Mucosa of gallbladder (tissue), 1 donor: ENCODE measurements around the gene FAXDC2. TPM values are rescaled to one million over a fixed set of nuclear protein-coding genes. Genes with fewer than 3 reads are reported as not detected.

ENCODE experiments used
- DNase-seq: peaks from one replicate; pipeline ENCODE4 v3.0.0-alpha.2; 2020; ENCODE audit warnings: low spot score
- total RNA-seq: library from RNA; stranded (reverse); gene quantifications from one replicate; pipeline ENCODE4 v1.2.1, GENCODE V29; 2021
- donor health status: DM: no; HTN: no; CAD: no.

The FAXDC2 gene
- total RNA-seq = 91.0 TPM

DNA sequence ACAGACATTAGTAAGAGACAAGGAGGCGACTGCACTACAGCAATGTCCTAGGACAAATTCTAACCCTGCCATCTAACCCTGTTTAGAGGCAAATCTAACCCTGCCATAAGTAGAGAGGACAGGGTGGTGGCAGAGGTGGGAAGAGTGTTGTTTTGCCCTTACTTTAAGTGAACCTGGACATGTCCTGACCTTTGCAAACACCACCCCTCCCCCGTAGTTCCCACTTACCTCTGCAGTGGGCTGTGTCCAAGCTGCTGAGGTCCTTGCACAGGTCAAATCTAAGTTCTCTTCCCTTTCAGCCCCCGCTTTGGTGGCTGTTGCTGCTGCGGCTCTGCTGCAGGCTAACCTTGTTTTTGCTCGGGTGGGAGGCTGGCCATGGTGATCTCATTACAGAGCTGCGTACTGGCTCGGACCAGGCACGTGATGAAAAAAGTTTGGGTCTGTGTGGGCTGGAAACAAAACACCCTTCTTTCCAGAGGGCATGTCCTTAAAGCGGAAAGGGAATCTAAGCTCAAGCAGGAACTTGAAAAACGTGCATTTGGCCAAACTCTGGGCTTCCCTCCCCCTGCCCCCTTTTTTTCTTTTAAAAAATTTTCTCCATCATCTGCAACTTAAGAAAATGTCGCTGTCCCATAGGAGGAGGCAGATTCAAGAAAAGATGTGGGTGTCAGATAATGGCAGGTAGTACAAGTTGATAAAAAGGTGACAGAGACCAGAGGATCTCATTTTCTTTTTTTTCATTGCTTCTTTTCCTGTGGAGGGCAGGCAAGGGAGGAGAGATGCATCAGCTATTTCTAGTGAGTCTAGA, at the start of gene FAXDC2:
FAXDC2 (minus strand) TSS at position 349 of the 808 bp plus-strand sequence. CDS start 12,425 bp downstream, outside the sequence.
- DNase-seq = peak; percentile 81

GRCh38 chr5:154900066-154900465, 49.7 kb upstream of the FAXDC2 start:
- no peak for DNase-seq

DNA sequence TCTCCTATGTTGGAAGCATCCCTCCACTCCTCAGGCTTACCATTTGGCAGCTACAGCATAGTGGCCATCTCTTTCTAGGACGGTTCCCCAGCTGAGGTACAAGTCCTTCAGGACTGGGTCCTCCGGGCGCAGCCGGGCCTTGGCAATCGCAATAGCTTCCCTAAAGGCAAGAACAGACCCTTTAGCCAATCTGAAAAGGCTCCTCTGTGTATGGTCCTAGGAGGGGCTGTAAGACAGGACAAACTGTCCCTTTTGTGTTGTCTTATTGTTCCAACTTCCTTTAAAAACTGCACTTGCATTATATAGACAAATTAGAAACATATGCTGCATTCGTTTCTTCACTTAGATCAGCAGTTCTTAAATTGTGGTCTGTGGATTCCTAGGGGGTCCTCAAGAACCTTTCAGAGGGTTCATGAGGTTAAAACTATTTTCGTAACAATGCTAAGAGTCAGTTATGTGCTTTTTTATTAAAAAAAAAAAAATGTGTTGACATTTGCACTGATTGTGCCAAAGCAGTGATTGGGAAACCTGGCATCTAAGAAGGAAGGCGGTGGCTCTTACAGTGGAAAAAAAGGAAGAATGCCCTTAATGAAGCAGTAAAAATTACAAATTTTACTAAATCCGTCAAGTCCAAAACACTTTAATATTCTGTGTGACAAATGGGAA, 48.9 kb upstream of the FAXDC2 start:
- DNase-seq = no peak

DNA sequence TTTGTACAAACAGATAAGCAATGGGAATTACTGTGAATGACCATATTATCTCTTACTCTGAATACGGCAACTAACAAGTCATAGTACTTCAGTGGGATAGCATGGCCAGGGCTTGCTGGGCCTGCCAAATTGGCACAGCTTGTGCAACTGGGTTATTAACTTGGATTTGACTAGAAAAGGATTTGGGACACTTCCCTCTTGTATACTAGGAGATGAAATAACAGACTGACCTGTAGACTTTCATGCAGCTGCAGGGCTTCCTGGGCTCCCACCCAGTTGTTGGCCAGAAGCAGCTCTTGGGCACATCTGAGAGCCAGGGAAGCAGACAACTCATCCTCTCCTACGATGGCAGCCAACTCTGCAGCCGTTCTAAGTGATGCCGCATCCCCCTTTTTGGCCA, 47.8 kb upstream of the FAXDC2 start:
- no peak for DNase-seq

DNA sequence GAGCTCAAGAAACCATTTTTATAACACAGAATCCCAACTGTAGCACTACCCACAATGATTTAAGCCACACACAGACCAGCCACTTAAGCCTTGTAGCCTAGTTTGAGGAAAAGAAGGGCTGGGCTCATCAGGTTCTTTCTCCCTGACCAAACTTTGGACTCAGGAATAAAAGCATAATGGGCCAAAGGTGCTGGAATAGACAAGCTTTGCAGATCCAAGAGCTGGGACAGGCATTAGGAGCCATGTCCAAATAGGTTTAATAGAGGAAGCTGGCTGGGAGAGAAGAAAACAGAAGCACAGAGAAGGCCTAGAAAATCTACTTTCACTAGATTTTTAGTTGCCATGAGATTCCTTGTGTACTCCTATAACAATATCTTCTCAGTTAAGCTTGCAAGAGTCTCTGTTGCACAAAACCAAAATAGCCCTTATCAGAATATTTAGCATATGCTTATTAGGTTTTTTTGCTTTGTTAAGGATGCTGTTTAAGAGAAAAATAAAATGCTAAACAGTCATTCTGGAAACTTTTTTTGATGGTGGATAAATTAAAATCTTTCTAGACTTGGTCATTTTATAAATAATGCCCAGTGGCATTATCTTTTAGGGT, 46.3 kb upstream of the FAXDC2 start:
- no peak for DNase-seq

GRCh38 chr5:154895606-154896561, 45.5 kb upstream of the FAXDC2 start:
- DNase-seq = no peak

- DNase-seq = no peak
These were observed 43.0 kb upstream of the FAXDC2 start for GRCh38 chr5:154893381-154893780.

- no peak for DNase-seq
These were observed 42.0 kb upstream of the FAXDC2 start for GRCh38 chr5:154892369-154892771.

- DNase-seq = no peak
These were observed 35.0 kb upstream of the FAXDC2 start for GRCh38 chr5:154885439-154885838.

DNA sequence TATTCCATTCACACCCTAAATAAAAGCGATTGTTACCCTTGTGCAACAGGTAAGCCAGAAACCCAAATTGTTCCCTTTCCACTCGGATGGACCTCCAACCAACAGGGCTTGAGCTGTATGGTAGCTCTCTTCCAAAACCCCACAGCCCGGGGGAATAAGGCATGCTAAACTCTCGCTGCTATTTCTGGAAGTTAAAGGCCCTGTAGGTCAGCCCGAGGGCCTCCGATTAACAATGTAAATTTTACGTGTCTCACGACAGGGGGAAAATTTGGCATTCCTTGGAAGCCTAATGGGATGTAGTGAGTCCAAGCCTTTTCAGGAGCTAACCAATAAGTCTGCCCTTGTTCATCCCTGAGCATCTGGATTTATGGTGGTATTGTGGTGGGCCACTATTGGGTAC, 34.0 kb upstream of the FAXDC2 start:
- DNase-seq = no peak

GRCh38 chr5:154881986-154882385, 31.6 kb upstream of the FAXDC2 start:
- DNase-seq = no peak

DNA sequence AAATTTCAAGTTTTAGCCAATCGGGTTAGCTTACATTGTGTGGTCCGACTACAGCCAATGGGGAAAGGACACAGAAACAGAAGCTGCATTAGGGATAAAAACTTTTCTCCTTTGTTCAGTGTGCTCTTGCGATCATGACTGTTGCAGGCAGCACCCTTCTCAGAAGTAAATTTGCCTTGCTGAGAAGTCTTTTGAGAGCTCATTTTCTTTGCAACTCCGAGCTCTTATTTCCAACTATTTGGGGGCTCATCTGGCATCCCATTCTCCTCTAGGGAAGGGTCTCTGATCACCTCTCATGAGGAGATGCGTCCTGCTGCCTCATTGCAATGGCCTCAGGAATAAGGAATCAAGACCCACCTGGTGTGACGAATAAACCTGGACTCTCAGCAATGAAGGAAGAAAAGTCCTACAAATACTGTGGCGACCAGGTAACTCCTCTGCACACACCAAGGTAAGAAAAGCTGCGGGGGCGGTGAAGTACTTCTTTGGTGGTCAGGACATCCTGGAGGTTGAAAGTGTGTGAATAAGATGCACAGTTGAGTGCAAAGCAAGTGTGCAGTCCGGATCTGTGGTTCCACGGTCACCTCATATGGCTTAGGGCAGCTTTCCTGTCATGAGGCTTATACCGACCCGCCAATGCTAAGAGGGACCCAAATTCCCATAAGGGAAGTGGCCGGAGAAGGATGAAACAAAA, 28.4 kb upstream of the FAXDC2 start:
- no peak for DNase-seq

- DNase-seq = no peak
These were observed 23.5 kb upstream of the FAXDC2 start for GRCh38 chr5:154873791-154874331.

DNA sequence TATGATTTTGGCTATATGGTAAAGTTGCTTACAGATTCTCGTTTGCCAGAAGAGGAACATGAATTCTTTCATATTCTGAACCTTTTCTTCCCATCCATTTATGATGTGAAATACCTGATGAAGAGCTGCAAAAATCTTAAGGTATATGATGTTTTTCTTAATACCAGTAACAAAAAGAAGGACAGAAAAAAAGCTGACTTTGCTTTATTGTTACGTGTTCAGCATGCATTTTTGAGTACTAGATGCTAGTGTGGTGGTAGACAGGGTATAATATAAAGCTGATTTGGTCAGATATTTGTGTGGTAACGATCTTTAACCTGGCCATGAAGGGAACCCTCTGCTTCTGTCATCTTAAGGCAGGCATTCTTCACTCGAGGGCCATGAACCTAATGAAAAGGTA, 21.3 kb upstream of the FAXDC2 start:
- DNase-seq = no peak

GRCh38 chr5:154868702-154869101, 18.3 kb upstream of the FAXDC2 start:
- no peak for DNase-seq

DNA sequence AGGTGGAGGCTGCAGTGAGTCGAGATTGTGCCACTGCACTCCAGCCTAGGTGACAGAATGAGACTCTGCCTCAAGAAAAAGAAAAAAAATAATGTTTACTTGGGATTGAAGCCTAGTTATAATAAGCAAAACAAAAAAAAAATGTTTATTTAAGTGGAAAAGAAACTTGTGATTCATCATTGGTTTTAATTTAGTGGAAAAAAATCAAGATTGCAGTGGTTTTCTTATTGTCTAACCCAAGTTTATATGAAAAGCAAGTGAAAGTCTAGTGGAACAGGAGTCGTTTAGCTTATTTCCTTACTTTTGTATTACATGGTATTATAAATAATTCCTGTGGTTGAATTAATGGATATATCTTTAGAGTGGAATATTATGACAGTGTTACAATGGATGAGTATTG, 16.4 kb upstream of the FAXDC2 start:
- no peak for DNase-seq

GRCh38 chr5:154865466-154866184, 15.2 kb upstream of the FAXDC2 start:
- no peak for DNase-seq

DNA sequence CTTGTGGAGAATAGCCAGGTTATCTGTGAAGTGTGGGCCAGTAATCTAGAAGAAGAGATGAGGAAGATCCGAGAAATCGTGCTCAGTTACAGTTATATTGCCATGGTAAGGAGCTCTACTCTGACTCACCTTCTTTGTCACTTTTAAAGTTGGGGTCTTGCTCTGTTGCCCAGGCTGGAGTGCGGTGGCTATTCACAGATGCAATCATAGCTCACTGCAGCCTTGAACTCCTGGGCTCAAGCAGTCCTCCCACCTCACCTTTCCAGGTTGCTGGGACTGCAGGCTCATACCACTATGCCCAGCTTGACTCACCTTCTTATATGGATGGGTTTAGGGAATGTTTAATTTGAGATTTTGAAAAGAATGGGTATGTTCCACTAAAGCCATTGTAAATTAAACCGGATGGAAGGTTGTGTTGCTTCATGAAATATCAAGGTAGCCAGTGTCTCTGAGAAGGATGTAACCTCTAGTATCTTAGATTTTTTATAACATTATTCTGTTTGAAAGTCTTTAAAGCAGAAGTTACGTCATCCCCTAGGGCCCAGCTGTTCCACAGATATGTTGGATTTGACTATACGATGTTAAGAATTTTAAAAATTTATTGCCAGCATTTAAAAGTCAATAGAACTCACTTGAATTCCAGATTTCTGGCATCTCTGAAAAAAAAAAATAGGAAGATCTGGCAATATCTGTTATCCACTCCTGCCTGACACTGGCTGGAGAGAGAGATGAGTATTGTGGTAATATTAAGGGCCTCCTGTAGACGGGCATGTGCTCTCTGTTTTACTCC, 13.1 kb upstream of the FAXDC2 start:
- DNase-seq = no peak

DNA sequence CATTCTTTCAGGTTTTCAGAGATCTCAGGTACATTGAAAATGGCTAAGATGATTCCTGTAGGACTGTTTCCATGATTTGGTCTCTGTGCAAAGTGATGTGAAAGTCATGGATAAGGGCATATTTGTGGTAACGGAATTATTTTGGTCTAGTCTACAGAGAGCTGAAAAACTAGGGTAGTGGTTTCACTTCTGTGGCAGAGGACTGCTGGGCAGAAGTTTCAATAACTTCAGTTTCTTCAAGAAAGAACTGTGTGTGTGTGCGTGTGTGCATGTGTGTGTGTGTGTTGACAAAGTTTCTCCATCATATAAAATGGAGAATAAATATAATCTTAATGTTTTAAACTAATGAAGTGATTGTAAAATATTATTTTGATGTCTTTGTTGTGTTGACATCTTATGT, 12.4 kb upstream of the FAXDC2 start:
- DNase-seq = no peak
